ENCODE data around the gene OR7G2. TPM values are rescaled to one million over a fixed set of nuclear protein-coding genes. Genes with fewer than 3 reads are reported as not detected.
"Not testable (repeated sequence)": the region's sequence is repeated elsewhere in the genome, so short reads cannot be mapped to it uniquely, and the experiment has no call there.

OR7G2 gene
- total RNA-seq, 1 experiment from 2014 or later: not detected

DNA sequence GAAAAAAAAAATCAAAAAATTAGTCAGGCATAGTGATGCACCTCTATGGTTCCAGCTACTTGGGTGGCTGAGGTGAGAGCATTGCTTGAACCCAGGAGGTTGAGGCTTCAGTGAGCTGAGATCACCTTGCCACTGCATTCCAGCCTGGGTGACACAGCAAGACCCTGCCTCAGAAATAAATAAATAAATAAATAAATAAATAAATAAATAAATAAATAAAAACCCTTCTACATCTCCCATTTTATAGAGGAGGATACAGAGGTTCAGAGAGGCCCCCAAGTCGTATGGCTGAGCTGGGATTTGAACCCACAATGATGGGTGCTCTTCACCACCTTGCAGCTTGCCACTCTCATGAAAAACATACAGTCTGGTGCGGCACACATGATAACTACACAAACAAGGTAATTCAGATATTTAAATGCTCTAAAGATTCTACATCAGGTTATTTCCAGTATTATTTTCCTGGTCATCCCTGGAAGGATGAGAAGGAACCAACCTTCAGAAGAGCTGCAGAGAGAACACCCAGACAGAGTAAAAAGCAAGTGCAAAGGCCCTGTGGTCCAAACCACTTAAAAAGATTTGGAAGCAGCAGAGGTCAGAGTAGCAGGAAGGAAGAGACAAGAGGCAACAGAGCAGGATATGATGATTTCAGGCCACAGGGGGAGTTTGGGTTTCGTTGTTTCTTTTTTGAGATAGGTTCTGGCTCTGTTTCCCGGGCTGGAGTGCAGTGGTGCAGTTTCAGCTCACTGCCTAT lies 49.6 kb downstream of the OR7G2 start:
- ATAC-seq (no peak), DNase-seq (ENCODE audit: low spot score) (no peak)
- ChIA-PET POLR2A (no interaction called here), CTCF (no interaction called here)
- Mint-ChIP-seq H3K4me1 (peaks cover 23% of the 10 kb centered on the region), H3K27ac (no peak overlapping the region), H3K9me3 (peaks cover 12% of the 10 kb centered on the region), H3K36me3 (peaks cover 7% of the 10 kb centered on the region; the same call in 1 of the 2 replicates), H3K27me3 (ENCODE audit: low read depth) (peaks cover 4% of the 10 kb centered on the region; the same call in 1 of the 2 replicates), H3K4me3 (no peak overlapping the region)
- TF ChIP-seq, protein P1, sequence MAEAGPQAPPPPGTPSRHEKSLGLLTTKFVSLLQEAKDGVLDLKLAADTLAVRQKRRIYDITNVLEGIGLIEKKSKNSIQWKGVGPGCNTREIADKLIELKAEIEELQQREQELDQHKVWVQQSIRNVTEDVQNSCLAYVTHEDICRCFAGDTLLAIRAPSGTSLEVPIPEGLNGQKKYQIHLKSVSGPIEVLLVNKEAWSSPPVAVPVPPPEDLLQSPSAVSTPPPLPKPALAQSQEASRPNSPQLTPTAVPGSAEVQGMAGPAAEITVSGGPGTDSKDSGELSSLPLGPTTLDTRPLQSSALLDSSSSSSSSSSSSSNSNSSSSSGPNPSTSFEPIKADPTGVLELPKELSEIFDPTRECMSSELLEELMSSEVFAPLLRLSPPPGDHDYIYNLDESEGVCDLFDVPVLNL (CRISPR knock-in tag; IDR thresholded peaks at IDR 0.05; ENCODE audit: borderline replicate concordance, low read depth): no peak
- no peak for TF ChIP-seq ZBTB21 (CRISPR knock-in tag; IDR thresholded peaks at IDR 0.05; ENCODE audit: borderline replicate concordance)
- no peak for TF ChIP-seq NR3C1 (CRISPR knock-in tag; conservative IDR thresholded peaks at IDR 0.05; ENCODE audit: low read depth)
- TF ChIP-seq KAT7 (CRISPR knock-in tag; IDR thresholded peaks at IDR 0.05; ENCODE audit: borderline replicate concordance): no peak
- TF ChIP-seq, protein P2, sequence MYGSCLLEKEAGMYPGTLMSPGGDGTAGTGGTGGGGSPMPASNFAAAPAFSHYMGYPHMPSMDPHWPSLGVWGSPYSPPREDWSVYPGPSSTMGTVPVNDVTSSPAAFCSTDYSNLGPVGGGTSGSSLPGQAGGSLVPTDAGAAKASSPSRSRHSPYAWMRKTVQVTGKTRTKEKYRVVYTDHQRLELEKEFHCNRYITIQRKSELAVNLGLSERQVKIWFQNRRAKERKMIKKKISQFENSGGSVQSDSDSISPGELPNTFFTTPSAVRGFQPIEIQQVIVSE (CRISPR knock-in tag; IDR thresholded peaks at IDR 0.05; ENCODE audit: borderline replicate concordance): no peak
- no peak for TF ChIP-seq SMAD3 (CRISPR knock-in tag; IDR thresholded peaks at IDR 0.05; ENCODE audit: borderline replicate concordance)
- TF ChIP-seq RORB (CRISPR knock-in tag; IDR thresholded peaks at IDR 0.05): no peak
- TF ChIP-seq, protein P3, sequence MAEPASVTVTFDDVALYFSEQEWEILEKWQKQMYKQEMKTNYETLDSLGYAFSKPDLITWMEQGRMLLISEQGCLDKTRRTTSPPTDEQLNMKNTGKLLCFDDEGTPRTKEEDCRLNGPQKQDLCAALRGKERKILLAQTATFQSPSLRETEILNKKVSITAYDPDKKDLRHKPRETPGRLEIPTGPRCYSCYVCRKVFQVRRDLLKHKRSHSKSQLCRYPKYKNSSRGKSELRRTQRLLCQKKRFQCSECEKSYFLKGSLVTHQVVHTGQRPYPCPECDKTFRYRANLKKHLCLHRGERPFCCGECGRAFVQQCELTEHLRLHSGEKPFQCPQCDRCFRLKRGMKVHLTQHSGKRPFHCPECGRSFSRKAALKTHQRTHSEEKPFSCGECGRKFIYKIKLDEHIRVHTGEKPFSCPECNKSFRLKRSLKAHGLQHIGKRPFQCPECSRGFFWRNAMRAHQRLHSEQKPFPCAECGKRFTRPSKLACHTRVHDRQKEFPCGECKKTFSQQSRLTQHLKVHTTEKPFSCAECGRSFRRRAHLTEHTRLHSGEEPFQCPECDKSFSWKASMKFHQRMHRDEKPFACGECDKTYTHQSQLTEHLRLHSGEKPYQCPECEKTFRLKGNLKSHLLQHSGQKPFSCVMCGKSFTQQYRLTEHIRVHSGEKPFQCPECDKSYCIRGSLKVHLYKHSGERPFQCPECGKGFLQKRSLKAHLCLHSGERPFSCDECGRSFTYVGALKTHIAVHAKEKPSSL (CRISPR knock-in tag; conservative IDR thresholded peaks at IDR 0.05): no peak
- TF ChIP-seq FOXP1 (CRISPR knock-in tag; IDR thresholded peaks at IDR 0.05; ENCODE audit: borderline replicate concordance): no peak
- TF ChIP-seq, protein P4, sequence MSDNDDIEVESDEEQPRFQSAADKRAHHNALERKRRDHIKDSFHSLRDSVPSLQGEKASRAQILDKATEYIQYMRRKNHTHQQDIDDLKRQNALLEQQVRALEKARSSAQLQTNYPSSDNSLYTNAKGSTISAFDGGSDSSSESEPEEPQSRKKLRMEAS (CRISPR knock-in tag; IDR thresholded peaks at IDR 0.05): no peak
- TF ChIP-seq, protein P5, sequence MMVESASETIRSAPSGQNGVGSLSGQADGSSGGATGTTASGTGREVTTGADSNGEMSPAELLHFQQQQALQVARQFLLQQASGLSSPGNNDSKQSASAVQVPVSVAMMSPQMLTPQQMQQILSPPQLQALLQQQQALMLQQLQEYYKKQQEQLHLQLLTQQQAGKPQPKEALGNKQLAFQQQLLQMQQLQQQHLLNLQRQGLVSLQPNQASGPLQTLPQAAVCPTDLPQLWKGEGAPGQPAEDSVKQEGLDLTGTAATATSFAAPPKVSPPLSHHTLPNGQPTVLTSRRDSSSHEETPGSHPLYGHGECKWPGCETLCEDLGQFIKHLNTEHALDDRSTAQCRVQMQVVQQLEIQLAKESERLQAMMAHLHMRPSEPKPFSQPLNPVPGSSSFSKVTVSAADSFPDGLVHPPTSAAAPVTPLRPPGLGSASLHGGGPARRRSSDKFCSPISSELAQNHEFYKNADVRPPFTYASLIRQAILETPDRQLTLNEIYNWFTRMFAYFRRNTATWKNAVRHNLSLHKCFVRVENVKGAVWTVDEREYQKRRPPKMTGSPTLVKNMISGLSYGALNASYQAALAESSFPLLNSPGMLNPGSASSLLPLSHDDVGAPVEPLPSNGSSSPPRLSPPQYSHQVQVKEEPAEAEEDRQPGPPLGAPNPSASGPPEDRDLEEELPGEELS (CRISPR knock-in tag; IDR thresholded peaks at IDR 0.05): no peak
- TF ChIP-seq NR2C2 (CRISPR knock-in tag; IDR thresholded peaks at IDR 0.05): no peak
- TF ChIP-seq, protein P6, sequence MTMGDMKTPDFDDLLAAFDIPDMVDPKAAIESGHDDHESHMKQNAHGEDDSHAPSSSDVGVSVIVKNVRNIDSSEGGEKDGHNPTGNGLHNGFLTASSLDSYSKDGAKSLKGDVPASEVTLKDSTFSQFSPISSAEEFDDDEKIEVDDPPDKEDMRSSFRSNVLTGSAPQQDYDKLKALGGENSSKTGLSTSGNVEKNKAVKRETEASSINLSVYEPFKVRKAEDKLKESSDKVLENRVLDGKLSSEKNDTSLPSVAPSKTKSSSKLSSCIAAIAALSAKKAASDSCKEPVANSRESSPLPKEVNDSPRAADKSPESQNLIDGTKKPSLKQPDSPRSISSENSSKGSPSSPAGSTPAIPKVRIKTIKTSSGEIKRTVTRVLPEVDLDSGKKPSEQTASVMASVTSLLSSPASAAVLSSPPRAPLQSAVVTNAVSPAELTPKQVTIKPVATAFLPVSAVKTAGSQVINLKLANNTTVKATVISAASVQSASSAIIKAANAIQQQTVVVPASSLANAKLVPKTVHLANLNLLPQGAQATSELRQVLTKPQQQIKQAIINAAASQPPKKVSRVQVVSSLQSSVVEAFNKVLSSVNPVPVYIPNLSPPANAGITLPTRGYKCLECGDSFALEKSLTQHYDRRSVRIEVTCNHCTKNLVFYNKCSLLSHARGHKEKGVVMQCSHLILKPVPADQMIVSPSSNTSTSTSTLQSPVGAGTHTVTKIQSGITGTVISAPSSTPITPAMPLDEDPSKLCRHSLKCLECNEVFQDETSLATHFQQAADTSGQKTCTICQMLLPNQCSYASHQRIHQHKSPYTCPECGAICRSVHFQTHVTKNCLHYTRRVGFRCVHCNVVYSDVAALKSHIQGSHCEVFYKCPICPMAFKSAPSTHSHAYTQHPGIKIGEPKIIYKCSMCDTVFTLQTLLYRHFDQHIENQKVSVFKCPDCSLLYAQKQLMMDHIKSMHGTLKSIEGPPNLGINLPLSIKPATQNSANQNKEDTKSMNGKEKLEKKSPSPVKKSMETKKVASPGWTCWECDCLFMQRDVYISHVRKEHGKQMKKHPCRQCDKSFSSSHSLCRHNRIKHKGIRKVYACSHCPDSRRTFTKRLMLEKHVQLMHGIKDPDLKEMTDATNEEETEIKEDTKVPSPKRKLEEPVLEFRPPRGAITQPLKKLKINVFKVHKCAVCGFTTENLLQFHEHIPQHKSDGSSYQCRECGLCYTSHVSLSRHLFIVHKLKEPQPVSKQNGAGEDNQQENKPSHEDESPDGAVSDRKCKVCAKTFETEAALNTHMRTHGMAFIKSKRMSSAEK (CRISPR knock-in tag; IDR thresholded peaks at IDR 0.05; ENCODE audit: borderline replicate concordance): no peak
- TF ChIP-seq ZNF423 (CRISPR knock-in tag; IDR thresholded peaks at IDR 0.05): no peak
- TF ChIP-seq, protein P7, sequence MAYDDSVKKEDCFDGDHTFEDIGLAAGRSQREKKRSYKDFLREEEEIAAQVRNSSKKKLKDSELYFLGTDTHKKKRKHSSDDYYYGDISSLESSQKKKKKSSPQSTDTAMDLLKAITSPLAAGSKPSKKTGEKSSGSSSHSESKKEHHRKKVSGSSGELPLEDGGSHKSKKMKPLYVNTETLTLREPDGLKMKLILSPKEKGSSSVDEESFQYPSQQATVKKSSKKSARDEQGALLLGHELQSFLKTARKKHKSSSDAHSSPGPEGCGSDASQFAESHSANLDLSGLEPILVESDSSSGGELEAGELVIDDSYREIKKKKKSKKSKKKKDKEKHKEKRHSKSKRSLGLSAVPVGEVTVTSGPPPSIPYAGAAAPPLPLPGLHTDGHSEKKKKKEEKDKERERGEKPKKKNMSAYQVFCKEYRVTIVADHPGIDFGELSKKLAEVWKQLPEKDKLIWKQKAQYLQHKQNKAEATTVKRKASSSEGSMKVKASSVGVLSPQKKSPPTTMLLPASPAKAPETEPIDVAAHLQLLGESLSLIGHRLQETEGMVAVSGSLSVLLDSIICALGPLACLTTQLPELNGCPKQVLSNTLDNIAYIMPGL (CRISPR knock-in tag; IDR thresholded peaks at IDR 0.05): no peak
- no peak for TF ChIP-seq EMX1 (CRISPR knock-in tag; IDR thresholded peaks at IDR 0.05)

DNA sequence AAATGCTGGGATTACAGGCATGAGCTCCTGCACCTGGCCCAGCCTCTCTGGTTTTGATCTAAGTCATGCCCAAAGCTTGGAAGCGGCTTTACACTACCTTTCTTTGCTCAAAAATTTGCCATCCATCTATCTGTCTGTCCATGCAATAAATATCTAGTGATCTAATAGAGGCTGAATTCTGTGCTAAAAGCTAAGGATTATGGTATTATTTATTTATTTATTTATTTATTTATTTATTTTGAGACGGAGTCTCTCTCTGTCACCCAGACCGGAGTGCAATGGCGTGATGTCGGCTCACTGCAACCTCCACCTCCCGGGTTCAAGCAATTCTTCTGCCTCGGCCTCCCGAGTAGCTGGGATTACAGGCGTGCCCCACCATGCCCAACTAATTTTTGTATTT lies 51.1 kb downstream of the OR7G2 start:
- ChIA-PET POLR2A (interaction anchor here (0.5 to 0.8 kb wide), 2 partner anchors 15 to 434 kb away, joined by 3 read pairs; no protein-coding TSS in a partner anchor), CTCF (interaction anchor here (2.0 kb wide), 1 partner anchor 475 kb away, joined by 9 read pairs; no protein-coding TSS in a partner anchor)
- not testable (repeated sequence) for ATAC-seq; H3K4me3 Mint-ChIP-seq; H3K27me3 Mint-ChIP-seq (ENCODE audit: low read depth); H3K27ac Mint-ChIP-seq; H3K36me3 Mint-ChIP-seq; DNase-seq (ENCODE audit: low spot score)
- Mint-ChIP-seq H3K4me1 (peaks cover 23% of the 10 kb centered on the region), H3K9me3 (peaks cover 12% of the 10 kb centered on the region)
